NCI-H187 treated with DMSO at 0.1 percent for 48 hours (cell line): ENCODE data around the gene CEP85.
A peak's percentile ranks its signal among the peaks of the same experiment; 100 is the strongest.

Source experiments
- DNase-seq: peaks from one replicate; lab custom pipeline; 2025; lab: John Stamatoyannopoulos, UW

Gene CEP85, protein sequence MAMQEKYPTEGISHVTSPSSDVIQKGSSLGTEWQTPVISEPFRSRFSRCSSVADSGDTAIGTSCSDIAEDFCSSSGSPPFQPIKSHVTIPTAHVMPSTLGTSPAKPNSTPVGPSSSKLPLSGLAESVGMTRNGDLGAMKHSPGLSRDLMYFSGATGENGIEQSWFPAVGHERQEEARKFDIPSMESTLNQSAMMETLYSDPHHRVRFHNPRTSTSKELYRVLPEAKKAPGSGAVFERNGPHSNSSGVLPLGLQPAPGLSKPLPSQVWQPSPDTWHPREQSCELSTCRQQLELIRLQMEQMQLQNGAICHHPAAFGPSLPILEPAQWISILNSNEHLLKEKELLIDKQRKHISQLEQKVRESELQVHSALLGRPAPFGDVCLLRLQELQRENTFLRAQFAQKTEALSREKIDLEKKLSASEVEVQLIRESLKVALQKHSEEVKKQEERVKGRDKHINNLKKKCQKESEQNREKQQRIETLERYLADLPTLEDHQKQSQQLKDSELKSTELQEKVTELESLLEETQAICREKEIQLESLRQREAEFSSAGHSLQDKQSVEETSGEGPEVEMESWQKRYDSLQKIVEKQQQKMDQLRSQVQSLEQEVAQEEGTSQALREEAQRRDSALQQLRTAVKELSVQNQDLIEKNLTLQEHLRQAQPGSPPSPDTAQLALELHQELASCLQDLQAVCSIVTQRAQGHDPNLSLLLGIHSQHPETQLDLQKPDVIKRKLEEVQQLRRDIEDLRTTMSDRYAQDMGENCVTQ

DNA sequence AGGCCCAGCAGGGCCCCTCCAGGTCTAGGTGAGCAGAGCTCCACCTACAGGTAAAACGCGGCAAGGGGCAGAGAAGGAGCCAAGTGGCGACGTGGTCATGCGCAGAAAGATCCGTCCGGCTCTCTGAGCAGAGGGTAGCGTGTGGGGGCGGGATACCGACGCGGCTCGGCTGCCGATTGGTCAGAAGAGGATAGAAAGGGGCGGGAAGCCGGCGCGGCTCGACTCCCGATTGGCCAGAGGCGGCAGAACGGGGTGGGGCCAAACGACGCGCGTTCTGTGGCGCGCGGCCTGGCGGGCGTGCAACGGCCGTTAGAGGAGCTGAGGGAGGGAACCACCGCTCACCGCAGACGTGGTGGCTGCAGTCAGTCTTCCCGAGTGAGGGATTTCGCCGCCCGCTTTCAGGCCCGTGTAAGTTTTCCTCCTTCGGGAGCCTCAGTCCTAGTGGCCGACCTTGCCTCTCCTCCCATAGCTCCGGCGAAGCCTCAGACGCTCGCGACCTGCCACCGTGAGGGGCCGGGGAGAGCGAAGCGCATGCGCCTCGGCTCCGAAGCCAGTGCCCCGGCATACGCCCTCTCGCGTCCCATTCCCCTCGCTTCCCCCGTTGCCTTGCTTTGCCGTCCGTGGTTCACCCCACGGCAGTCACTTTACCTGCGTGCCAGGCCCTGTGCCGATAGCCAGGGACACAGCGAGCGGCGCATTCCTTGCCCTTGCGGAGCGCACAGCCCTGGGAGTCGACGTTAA is at the start of gene CEP85:
Gene CEP85 (plus strand): TSS at position 298 of the 741 bp plus-strand sequence. CDS start 5,584 bp downstream, outside the sequence.
- DNase-seq: peak; percentile 87

DNA sequence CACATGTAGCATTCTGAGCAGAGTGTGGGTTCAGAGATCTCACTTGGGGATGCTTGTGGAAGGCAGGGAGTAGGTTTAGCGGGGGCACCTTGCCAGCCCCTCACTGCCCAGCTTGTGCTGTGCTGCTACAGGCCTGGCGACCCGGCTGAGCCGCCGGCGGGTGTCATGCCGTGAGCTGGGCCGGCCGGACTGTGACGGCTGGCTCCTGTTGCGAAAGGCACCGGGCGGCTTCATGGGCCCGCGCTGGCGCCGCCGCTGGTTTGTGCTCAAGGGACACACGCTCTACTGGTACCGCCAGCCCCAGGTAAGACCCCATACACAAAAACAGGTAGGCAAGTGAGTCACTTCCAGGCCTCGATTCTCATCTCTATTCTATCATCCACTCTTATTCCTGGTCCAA is 49.1 kb upstream of the CEP85 start:
- DNase-seq: no peak

DNA sequence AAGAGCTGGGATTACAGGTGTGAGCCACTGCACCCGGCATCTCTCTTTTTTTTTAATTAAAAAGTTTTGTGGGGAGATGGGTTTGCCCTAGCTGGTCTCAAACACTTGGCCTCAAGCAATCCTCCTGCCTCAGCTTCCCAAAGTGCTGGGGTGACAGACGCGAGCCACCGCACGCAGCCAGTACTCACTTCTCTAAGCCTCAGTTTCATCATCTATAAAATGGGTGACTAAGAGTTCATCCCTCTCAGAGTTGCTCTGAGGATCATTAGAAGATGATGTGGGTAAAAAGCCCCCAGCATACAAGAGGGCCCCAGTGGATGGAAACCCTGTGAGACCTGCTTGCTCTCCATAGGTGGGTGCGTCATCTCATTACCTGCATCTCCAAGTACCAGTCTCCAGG is 46.1 kb upstream of the CEP85 start:
- no peak for DNase-seq

DNA sequence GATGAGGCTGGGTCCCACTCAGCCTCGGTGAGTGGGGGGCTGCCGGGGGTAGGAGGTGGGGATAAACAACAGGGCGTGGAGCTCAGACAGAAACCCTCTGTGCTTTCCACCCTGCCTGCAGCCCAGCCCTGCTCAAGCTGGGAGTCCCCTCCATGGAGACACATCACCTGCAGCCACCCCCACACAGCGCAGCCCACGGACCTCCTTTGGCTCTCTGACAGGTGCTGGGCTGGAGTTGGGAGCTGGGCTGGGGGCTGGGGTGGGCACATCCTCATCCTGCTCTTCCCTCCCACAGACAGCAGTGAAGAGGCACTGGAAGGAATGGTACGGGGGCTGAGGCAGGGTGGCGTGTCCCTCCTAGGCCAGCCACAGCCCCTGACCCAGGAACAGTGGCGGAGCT is 45.5 kb upstream of the CEP85 start:
- DNase-seq: no peak

DNA sequence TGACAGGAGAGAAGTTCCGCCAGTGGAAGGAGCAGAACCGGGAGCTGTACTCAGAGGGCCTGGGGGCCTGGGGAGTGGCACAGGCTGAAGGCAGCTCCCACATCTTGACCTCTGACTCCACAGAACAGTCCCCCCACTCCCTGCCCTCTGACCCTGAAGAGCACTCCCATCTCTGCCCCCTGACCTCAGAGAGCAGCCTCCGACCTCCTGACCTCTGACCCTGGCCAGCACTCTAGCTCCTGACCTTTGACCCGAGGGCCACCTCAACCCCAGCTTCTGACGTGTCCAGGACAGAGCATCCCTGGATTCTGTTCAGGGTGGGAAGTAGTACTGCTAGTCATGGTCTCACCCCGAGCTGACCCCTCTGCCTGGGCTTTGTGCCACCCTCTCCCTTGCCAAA is 44.7 kb upstream of the CEP85 start:
- DNase-seq: no peak

DNA sequence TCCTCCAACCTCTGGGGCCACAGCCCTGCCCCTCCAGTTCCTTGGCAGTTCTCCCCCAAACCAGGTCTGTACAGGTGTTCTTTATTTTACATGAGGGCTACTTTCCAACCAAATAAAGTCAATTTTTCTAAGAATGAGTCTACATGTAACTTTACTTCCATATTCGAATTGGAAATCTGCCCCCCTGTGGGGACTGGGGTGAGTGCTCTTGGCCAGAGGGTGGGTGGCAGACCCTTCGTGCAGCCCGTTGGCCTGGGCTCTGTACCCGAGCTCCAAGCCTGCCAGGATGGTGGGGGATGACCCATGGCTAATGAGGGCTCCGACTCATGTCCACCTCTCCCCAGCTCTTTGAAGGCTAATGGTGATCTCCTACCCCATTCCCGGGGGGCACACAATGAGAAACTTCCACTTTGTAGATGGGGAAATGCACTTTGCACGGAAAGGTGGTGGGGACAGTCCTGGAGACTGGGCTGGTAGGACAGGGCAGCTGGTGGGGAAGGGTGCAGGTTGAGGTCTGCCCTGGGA is 44.2 kb upstream of the CEP85 start:
- DNase-seq: no peak

DNA sequence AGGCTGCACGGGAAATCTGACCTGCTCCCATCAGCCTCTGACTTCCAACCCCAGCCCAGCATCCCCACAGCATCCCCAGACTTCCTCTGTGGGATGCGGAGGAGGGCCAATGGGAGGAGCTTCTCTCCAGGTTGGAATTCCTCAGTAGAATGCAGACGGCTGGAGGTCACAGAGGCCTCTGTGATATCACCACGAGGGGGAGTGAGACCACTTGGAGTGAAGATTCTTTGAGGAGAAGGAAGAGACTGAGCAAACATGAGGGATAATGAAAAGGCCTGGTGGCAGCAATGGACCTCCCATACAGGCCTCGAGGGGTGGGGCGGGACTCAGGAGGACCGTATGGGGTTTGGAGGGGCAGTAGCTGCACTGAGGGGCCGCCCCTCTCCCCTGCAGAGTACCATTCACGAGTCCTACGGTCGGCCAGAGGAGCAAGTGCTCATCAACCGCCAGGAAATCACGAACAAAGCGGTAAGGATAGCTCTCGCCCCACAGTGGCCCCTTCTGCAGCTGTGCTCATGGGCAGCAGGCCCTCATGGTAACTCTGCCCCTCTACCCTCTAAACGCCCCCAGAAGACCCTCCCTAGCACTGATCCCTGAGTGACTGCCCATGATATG is 43.5 kb upstream of the CEP85 start, which contains the start of gene CATSPER4:
Gene CATSPER4 (plus strand): TSS at position 230 of the 615 bp plus-strand sequence. CDS start 26 bp downstream, at position 256.
- no peak for DNase-seq

DNA sequence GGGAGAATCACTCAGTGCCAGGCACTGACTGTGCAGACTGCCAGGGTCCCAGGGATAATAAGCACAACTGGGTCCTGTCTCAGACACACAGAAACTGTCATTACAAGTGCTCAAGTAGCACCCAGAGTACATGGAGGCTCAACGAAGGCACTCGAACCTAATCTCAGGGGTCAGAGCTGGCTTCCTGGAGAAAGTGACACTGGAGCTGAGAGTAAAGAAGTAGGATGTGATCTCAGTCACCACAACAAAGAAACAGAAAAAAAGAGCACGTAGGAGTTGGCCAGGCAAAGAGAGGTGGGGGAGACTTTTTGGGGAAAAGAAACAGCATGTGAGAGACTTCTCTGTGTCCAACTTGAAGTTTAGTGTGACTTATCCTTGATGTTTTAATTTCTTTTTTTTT is 42.3 kb upstream of the CEP85 start:
- no peak for DNase-seq

DNA sequence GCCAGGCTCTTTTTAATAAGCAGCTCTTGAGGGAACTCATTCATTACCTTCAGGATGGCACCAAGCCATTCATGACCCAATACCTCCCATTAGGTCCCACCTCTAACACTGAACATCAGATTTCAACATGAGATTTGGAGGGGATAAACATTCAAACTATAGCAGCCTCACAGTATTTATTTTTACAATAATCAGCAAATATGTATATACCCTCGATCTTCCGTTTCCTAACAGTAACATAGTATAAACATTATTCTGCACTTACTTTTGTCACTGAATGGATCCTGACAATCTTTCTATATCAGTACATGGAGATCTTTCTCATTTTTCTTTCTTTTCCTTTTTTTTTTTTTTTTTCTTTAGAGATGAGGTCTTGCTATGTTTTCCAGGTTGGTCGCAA is 38.2 kb upstream of the CEP85 start:
- DNase-seq: no peak

DNA sequence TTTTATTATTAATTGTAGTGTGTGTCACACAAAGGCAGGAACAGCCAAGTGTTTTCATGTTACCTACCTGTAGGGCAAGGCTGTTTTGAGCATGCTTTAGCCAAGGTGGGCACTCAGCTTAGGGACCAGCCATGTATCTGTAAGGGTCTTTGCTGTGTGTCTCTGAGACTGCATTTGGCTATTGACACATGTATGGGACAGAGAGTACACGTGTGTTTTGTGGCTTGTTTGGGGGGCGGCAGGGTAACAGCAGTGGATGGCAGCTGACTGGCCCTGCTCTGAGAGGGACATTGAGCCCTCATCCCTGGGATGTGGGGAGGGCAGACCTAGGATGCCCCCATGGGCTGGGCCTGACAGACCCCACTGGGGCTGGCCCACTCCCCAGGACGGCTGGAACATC is 36.7 kb upstream of the CEP85 start:
- no peak for DNase-seq

DNA sequence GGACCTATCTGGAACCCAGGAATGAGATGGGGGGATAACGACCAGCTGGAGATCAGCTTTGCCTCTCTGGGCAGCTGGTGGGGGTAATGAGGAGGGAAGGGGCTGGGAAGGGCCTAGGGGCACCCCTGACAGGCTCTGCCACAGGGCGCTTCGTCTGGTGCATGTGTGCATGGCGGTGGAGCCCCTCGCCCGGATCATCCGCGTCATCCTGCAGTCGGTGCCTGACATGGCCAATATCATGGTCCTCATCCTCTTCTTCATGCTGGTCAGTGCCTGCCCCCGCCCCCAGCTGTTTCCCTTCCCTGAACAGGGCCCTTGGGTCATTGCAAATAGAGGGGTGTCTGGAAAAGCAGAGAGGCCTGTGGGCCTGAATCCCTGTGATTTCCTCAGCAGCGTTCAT is 36.2 kb upstream of the CEP85 start:
- DNase-seq: no peak

DNA sequence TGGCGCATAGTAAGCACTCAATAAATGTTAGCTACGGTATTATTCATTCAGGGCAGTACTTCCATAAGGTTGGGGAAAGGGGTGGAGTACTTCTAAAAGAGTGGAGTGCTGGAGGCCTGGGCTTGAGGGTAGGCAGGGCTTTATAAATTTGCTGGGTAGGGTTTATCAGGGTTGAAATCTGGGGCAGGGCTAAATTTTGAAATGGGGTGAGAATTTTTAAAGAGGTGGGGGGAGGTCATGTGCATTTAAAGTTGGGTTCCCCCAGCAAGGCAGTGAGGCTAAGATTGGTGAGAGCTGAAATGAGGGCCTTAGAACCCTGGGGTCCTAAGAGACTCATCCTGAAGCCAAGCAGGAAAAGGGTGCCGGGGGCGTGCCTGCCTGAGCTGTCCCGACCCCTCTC is 33.6 kb upstream of the CEP85 start:
- DNase-seq: no peak

DNA sequence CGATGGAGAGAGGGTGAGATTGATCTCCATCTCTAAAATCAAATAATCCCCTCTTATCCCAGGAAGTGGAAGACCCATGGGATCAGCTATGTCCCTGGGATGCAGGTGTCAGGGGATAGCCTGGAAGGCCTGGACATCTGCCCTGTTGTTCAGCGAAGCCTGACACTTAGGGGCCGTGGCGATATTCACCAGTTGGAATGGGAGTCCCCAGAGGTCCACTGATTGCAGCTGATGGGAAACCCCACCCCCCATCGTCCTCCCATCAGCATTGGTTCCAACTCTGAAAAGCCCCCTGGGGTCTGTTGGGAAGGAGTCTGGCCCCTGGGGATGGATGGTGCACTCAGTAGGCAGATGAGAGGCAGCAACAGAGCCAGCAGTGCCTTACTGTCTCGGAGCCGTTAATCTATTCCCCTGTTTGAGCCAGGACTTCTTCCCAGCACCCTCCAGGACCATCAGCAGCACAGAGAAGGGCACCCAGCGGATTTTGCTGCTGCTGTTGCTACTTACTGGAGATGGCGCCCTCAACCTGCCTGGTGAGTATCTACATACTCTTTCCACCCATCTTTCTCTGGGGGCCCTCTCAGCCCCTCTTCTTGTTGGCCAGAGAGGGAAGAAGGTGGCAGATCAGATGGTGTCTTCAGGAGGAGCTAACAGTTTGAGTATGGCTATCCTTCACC is 30.2 kb upstream of the CEP85 start:
- DNase-seq: no peak

DNA sequence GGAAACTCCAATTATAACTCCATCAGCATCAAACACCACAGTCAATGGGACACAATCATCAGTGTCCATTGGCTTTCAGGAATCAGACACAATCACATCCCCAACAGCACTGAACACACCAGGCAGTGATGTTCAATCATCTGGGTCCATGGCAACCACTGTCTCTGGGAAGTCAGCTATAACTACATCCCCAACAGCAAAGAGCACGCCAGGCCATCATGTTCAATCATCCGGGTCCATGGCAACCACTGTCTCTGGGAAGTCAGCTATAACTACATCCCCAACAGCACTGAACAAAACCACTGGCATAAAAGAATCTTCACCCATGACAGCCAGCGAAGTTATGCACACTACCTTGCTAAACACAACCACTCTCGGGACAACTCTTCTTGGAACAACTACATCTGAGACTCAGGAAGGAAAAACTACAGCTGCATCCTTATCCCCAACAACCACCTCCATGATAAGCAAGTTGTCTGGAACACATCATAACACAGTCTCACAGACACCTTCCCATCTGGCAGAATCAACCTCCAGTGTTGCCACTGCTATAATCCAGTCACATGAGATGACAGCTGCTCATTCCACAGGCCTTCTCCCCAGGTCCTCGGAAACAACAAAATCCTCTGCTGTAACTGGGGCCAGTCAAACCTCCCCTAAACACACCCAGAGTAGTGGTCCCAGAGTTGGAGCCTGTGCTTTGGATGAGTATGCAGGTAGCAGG is 23.7 kb upstream of the CEP85 start:
- DNase-seq: no peak

DNA sequence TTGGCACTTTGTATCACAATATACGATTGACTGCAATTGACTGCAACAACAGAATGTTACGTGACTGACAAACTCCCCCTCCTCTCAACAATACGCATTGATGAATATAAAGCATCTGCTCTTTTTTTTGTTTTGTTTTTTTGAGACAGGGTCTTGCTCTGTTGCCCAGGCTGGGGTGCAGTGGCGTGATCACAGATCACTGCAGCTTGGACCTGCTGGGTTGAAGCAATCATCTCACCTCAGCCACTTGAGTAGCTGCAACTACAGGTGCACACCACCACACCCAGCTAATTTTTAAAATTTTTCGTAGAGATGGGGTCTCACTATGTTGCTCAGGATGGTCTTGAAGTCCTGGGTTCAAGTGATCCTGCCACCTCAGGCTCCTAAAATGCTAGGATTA is 21.3 kb upstream of the CEP85 start:
- DNase-seq: no peak

DNA sequence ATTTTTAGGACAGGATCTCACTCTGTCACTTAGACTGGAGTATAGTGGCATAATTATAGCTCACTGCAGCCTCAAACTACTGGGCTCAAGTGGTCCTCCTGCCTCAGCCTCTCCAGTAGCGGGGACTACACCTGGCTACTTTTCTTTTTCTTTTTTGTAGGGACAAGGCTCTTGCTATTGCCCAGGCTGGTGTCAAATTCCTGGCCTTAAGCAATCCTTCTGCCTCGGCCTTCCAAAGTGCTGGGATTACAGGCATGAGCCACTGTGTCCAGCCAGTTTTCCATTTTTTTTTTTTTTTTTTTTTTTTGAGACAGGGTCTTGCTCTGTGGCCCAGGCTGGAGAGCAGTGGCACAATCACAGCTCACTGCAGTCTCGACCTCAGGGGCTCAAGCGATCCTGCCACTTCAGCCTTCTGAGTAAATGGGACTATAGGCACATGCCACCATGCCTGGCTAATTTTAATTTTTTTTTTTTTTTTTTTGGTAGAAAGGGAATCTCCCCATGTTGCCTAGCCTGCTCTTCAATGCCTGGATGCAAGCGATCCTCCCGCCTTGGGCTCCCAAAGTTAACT is 20.6 kb upstream of the CEP85 start:
- DNase-seq: no peak

DNA sequence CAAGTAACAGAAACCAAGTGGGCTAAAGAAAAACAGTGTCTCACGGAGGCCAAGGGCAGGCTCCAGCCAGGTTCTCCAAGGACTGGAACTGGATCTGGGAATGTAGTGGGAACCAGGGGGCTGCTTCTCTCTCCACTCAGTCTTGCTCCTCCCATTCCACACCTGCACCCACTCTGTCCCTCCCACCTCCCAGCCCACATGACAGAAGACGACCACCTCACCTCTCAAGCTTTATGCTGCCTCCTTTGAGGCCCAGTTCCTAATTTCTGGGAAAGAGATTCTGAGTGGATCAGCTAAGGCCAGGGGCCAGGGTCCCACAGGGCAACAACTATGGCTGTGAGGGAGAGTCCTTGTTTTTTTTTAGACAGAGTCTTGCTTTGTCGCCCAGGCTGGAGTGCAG is 18.8 kb upstream of the CEP85 start:
- DNase-seq: no peak

DNA sequence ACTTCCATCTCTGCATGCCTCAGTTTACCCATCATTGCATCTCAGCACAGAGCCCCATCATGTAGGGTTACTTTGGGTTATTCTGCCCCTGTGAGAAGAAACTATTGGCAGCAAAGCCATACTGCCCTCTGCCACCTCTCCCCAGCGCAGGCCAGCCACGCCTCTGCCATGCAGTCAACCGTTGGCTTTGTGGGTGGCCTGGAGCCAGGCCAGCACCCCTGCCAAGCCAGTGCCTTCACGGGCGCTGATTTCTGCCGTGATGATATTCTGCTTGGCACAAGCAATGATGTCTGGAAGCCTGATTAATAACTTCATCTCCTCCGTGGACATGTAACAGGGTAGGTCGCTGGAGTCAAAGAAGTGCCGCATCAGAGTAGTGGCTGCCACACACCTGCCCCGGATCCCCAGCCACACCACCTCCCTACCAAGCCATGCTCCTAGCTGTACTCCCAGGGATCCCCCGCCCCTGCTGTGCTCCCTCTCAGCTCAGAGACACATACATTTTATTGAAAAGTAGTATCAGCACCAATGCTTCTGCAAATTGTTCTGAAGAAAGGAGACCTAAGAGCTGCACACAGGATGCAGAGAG is 15.0 kb upstream of the CEP85 start:
- DNase-seq: no peak

DNA sequence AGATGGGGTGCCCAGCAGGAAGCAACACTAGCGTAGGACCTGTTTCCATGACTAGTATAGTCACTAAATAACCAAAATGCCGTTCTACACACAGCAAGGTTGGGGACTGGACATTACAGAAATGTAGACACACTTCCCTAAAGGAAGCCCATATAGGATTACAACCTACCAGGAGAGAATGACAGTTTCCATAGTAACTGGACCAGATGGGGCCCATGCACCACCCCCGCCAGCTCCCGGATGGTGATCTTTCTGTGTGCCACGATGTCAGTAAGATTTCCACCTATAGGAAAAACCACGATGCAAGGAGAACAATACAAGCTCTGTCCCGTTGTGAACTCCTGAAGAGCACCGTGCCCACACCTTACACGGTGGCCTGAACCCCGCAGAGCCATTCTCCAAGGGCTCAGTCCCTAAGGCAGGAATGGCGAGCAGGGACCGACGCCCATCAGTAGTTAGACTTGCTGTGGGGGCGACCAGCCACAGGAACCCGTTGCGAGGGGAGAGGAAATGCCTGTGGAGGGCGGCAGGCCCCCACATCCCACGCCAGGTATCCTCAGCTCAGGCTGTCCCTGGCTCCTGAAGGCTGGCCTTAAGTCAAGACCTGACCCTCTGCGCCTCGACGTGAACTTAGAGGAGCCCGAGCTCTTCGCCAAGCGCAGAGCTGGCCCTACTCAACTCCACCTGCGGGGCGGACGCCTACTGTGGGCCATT is 13.6 kb upstream of the CEP85 start:
- DNase-seq: no peak
